WTC11 (cell line): ENCODE data around the gene OBSL1. TPM values are rescaled to one million over a fixed set of nuclear protein-coding genes. Genes with fewer than 3 reads are reported as not detected.

Experiments used
- ATAC-seq: fragments of 200-7000 bp; cut with Tn5 transposase; 2 replicates; pipeline ENCODE4 v1.10.0; 2021; ENCODE audit warnings: mild to moderate bottlenecking, moderate library complexity
- CTCF ChIA-PET: fragments of 300-600 bp; sonication (Branson Sonifier 250); formaldehyde crosslinking; loops from one replicate; lab custom pipeline; 2021; ENCODE audit warnings: antibody characterized with exemption; lab: Charles Lee
- POLR2A ChIA-PET: fragments of 350-600 bp; sonication (Branson Sonifier 250); formaldehyde crosslinking; loops from one replicate; lab custom pipeline; 2021; ENCODE audit warnings: antibody characterized with exemption; lab: Charles Lee
- DNase-seq: peaks from one replicate; pipeline ENCODE4 v3.0.0; 2021; ENCODE audit warnings: low spot score
- H3K27ac Mint-ChIP-seq: 2 replicates; pipeline ENCODE4 v1.8.0; 2021; ENCODE audit warnings: mixed read lengths
- H3K27me3 Mint-ChIP-seq: 2 replicates; pipeline ENCODE4 v1.8.0; 2021; ENCODE audit warnings: low read depth, mild to moderate bottlenecking, moderate library complexity, mixed read lengths
- H3K36me3 Mint-ChIP-seq: 2 replicates; pipeline ENCODE4 v1.8.0; 2021; ENCODE audit warnings: mixed read lengths
- H3K4me1 Mint-ChIP-seq: 2 replicates; pipeline ENCODE4 v1.8.0; 2022; ENCODE audit warnings: mixed read lengths
- H3K4me3 Mint-ChIP-seq: 2 replicates; pipeline ENCODE4 v1.8.0; 2021; ENCODE audit warnings: mild to moderate bottlenecking, moderate library complexity, mixed read lengths
- H3K9me3 Mint-ChIP-seq: 2 replicates; pipeline ENCODE4 v1.8.0; 2021; ENCODE audit warnings: mixed read lengths
- E2F1 ChIP-seq: sonication (generic); formaldehyde crosslinking; IDR thresholded peaks from 2 replicates; pipeline ENCODE4 v1.8.0; 2022; ENCODE audit warnings: mild to moderate bottlenecking, missing genetic modification reagents
- E2F5 ChIP-seq: sonication (generic); formaldehyde crosslinking; IDR thresholded peaks from 2 replicates; pipeline ENCODE4 v1.8.1; 2022; ENCODE audit warnings: mild to moderate bottlenecking, moderate library complexity, missing genetic modification reagents
- ERG ChIP-seq: fragments of 250-450 bp; sonication (Bioruptor Pico); IDR thresholded peaks from 2 replicates; pipeline ENCODE4 v1.8.0; 2021; ENCODE audit warnings: mild to moderate bottlenecking
- ETV6 ChIP-seq: sonication (generic); formaldehyde crosslinking; IDR thresholded peaks from 2 replicates; pipeline ENCODE4 v1.8.1; 2022; ENCODE audit warnings: mild to moderate bottlenecking, missing genetic modification reagents
- FOXJ3 ChIP-seq: sonication (generic); formaldehyde crosslinking; IDR thresholded peaks from 2 replicates; pipeline ENCODE4 v1.9.0; 2021; ENCODE audit warnings: missing genetic modification reagents, mild to moderate bottlenecking, borderline replicate concordance
- FOXK1 ChIP-seq: sonication (generic); formaldehyde crosslinking; IDR thresholded peaks from 2 replicates; pipeline ENCODE4 v1.8.0; 2022; ENCODE audit warnings: mild to moderate bottlenecking, moderate library complexity, missing genetic modification reagents
- FOXP1 ChIP-seq: sonication (generic); formaldehyde crosslinking; IDR thresholded peaks from 2 replicates; pipeline ENCODE4 v1.8.0; 2022; ENCODE audit warnings: missing genetic modification reagents, mild to moderate bottlenecking, moderate library complexity, borderline replicate concordance
- GTF2I ChIP-seq: fragments of 250-450 bp; sonication (Bioruptor Pico); conservative IDR thresholded peaks from 2 replicates; pipeline ENCODE4 v1.4.0; 2021; ENCODE audit warnings: mild to moderate bottlenecking
- IRF1 ChIP-seq: sonication (generic); formaldehyde crosslinking; IDR thresholded peaks from 2 replicates; pipeline ENCODE4 v1.8.0; 2023; ENCODE audit warnings: missing genetic modification reagents
- JUN ChIP-seq: sonication (generic); formaldehyde crosslinking; IDR thresholded peaks from 2 replicates; pipeline ENCODE4 v1.8.0; 2023; ENCODE audit warnings: mild to moderate bottlenecking, missing genetic modification reagents
- OVOL2 ChIP-seq: fragments of 250-450 bp; sonication (Bioruptor Pico); IDR thresholded peaks from 2 replicates; pipeline ENCODE4 v1.9.0; 2021; ENCODE audit warnings: mild to moderate bottlenecking, borderline replicate concordance
- RELA ChIP-seq: sonication (generic); formaldehyde crosslinking; IDR thresholded peaks from 2 replicates; pipeline ENCODE4 v1.8.1; 2022; ENCODE audit warnings: missing genetic modification reagents, mild to moderate bottlenecking, borderline replicate concordance
- TCF7 ChIP-seq: sonication (generic); formaldehyde crosslinking; IDR thresholded peaks from 2 replicates; pipeline ENCODE4 v1.8.0; 2022; ENCODE audit warnings: mild to moderate bottlenecking, low read depth, missing genetic modification reagents, moderate library complexity
- TEAD4 ChIP-seq: sonication (generic); formaldehyde crosslinking; IDR thresholded peaks from 2 replicates; pipeline ENCODE4 v1.8.0; 2022; ENCODE audit warnings: mild to moderate bottlenecking, missing genetic modification reagents
- TP53 ChIP-seq: sonication (generic); formaldehyde crosslinking; IDR thresholded peaks from 2 replicates; pipeline ENCODE4 v1.8.1; 2023; ENCODE audit warnings: mild to moderate bottlenecking, missing genetic modification reagents
- ZNF138 ChIP-seq: sonication (generic); formaldehyde crosslinking; conservative IDR thresholded peaks from 2 replicates; pipeline ENCODE4 v1.8.1; 2022; ENCODE audit warnings: mild to moderate bottlenecking, moderate library complexity, missing genetic modification reagents
- ZNF396 ChIP-seq: fragments of 250-450 bp; sonication (Bioruptor Pico); IDR thresholded peaks from 2 replicates; pipeline ENCODE4 v1.8.0; 2021; ENCODE audit warnings: mild to moderate bottlenecking, moderate library complexity, borderline replicate concordance
- ZNF423 ChIP-seq: fragments of 250-450 bp; sonication (Bioruptor Pico); IDR thresholded peaks from 2 replicates; pipeline ENCODE4 v2.1.2; 2022; ENCODE audit warnings: mild to moderate bottlenecking, moderate library complexity
- ZNF671 ChIP-seq: fragments of 250-450 bp; sonication (Bioruptor Pico); IDR thresholded peaks from 2 replicates; pipeline ENCODE4 v1.8.0; 2021; ENCODE audit warnings: mild to moderate bottlenecking
- total RNA-seq: library from RNA; stranded (reverse); gene quantifications from 3 replicates; pipeline ENCODE4 v1.2.3, GENCODE V29; 2021
- TF ChIP-seq, protein P1 (sequence below): sonication (generic); formaldehyde crosslinking; IDR thresholded peaks from 2 replicates; pipeline ENCODE4 v1.8.0; 2022; ENCODE audit warnings: mild to moderate bottlenecking, missing genetic modification reagents
- TF ChIP-seq, protein P2 (sequence below): sonication (generic); formaldehyde crosslinking; IDR thresholded peaks from 2 replicates; pipeline ENCODE4 v1.8.1; 2023; ENCODE audit warnings: mild to moderate bottlenecking, moderate library complexity, missing genetic modification reagents
- TF ChIP-seq, protein P3 (sequence below): sonication (generic); formaldehyde crosslinking; IDR thresholded peaks from 2 replicates; pipeline ENCODE4 v1.8.0; 2022; ENCODE audit warnings: mild to moderate bottlenecking, missing genetic modification reagents
- TF ChIP-seq, protein P4 (sequence below): sonication (generic); formaldehyde crosslinking; IDR thresholded peaks from 2 replicates; pipeline ENCODE4 v1.8.1; 2023; ENCODE audit warnings: mild to moderate bottlenecking, missing genetic modification reagents, moderate library complexity

Gene OBSL1
- total RNA-seq, 1 experiment from 2014 or later = 159 TPM

DNA sequence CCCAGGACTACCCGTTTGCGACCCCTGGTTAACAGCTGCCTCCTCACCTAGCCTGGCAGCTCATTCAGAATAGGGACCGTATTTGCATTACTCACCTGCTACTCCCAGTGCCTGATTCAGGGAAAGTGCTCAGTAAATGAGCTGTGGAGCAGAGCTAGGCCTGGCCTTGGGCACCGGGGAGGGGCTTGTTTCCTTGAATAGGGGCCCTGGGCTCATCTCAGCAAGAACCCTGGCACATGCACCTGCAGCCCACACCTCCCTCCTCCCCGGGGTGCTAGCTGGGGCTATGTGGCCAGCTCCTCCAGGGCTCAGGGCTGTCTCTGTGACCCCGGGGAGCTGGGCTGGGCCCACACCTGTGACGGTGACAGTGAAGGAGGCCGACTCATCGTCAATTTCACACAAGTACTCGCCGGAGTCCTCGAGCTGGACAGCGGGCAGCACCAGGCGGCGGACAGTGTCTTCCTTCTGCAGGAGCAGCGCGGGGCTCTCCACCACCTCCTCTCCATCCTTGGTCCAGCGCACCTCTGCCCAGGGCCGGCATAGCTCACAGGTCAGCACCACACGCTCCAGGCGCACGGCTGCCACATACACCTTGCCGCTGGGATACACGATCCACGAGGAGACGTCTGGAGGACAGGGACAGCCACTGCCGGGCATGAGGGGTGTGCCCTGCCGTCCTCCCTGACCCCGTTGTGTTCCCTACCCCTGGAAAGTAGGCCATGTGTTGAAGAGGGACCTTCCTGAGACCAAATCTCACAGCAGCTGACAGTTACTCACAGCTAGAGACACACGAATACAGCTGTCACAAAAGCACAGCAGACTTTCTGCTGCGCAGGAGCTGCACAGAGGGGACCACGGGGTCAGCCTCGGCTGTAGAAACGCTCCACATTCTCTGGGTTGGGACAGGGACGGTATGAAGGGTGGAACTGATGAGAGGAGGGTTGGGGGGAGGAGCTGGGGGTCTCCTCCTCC is 9.0 kb downstream of the OBSL1 start:
- TF ChIP-seq ZNF396 (CRISPR knock-in tag) (no peak), E2F1 (CRISPR knock-in tag) (no peak), TP53 (no peak), OVOL2 (CRISPR knock-in tag) (no peak), ETV6 (CRISPR knock-in tag) (0 out of 2 replicates have a peak, but pooled peaks have one; percentile 39)
- TF ChIP-seq, protein P1, sequence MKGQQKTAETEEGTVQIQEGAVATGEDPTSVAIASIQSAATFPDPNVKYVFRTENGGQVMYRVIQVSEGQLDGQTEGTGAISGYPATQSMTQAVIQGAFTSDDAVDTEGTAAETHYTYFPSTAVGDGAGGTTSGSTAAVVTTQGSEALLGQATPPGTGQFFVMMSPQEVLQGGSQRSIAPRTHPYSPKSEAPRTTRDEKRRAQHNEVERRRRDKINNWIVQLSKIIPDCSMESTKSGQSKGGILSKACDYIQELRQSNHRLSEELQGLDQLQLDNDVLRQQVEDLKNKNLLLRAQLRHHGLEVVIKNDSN = 0 out of 2 replicates have a peak, but pooled peaks have one; percentile 20
- Mint-ChIP-seq H3K27ac (peak overlapping the region; percentile 86), H3K4me3 (no peak overlapping the region; the same call in 1 of the 2 replicates), H3K27me3 (peaks cover 2% of the 10 kb centered on the region; the same call in 1 of the 2 replicates), H3K36me3 (peaks cover 43% of the 10 kb centered on the region), H3K9me3 (no peaks in the 10 kb centered on the region), H3K4me1 (peaks cover 72% of the 10 kb centered on the region)
- POLR2A ChIA-PET = interaction anchor here (0.9 to 3.6 kb wide), 6 partner anchors 9 to 35 kb away, joined by 3 to 29 read pairs (median 10); partner anchors contain the start of genes CHPF, INHA, OBSL1 and STK11IP
- CTCF ChIA-PET = interaction anchor here (1.1 to 7.2 kb wide), 15 partner anchors 10 to 174 kb away, joined by 3 to 86 read pairs (median 16); partner anchors contain the start of genes CHPF, DNPEP, INHA and OBSL1
- ATAC-seq (peak; percentile 10), DNase-seq (no peak)

GRCh38 chr2:219561179-219562048 is 9.9 kb downstream of the OBSL1 start:
- Mint-ChIP-seq H3K27me3 (peaks cover 2% of the 10 kb centered on the region; the same call in 1 of the 2 replicates), H3K4me1 (peaks cover 66% of the 10 kb centered on the region), H3K4me3 (peak overlapping the region; percentile 22; the same call in 1 of the 2 replicates), H3K36me3 (peaks cover 35% of the 10 kb centered on the region), H3K9me3 (no peaks in the 10 kb centered on the region), H3K27ac (peak overlapping the region; percentile 86)
- ChIA-PET POLR2A (interaction anchor here (0.9 to 3.6 kb wide), 8 partner anchors 9 to 124 kb away, joined by 3 to 29 read pairs (median 3); partner anchors contain the start of genes CHPF, INHA, OBSL1 and STK11IP), CTCF (interaction anchor here (0.6 to 7.2 kb wide), 37 partner anchors 9 to 532 kb away, joined by 3 to 86 read pairs (median 7); partner anchors contain the start of genes CHPF, DNPEP, GMPPA and INHA)
- TF ChIP-seq FOXP1 (CRISPR knock-in tag) (no peak), ZNF396 (CRISPR knock-in tag) (no peak), JUN (no peak), GTF2I (CRISPR knock-in tag) (no peak), ERG (CRISPR knock-in tag) (no peak), RELA (CRISPR knock-in tag) (no peak), ZNF138 (no peak), TEAD4 (0 out of 2 replicates have a peak, but pooled peaks have one; percentile 12), ZNF671 (CRISPR knock-in tag) (no peak), FOXK1 (0 out of 2 replicates have a peak, but pooled peaks have one; percentile 18), E2F5 (no peak), TCF7 (CRISPR knock-in tag) (no peak), IRF1 (CRISPR knock-in tag) (no peak), ZNF423 (no peak), FOXJ3 (no peak)
- TF ChIP-seq, protein P2, sequence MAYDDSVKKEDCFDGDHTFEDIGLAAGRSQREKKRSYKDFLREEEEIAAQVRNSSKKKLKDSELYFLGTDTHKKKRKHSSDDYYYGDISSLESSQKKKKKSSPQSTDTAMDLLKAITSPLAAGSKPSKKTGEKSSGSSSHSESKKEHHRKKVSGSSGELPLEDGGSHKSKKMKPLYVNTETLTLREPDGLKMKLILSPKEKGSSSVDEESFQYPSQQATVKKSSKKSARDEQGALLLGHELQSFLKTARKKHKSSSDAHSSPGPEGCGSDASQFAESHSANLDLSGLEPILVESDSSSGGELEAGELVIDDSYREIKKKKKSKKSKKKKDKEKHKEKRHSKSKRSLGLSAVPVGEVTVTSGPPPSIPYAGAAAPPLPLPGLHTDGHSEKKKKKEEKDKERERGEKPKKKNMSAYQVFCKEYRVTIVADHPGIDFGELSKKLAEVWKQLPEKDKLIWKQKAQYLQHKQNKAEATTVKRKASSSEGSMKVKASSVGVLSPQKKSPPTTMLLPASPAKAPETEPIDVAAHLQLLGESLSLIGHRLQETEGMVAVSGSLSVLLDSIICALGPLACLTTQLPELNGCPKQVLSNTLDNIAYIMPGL (CRISPR knock-in tag) = no peak
- TF ChIP-seq, protein P3, sequence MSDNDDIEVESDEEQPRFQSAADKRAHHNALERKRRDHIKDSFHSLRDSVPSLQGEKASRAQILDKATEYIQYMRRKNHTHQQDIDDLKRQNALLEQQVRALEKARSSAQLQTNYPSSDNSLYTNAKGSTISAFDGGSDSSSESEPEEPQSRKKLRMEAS (CRISPR knock-in tag) = no peak
- TF ChIP-seq, protein P4, sequence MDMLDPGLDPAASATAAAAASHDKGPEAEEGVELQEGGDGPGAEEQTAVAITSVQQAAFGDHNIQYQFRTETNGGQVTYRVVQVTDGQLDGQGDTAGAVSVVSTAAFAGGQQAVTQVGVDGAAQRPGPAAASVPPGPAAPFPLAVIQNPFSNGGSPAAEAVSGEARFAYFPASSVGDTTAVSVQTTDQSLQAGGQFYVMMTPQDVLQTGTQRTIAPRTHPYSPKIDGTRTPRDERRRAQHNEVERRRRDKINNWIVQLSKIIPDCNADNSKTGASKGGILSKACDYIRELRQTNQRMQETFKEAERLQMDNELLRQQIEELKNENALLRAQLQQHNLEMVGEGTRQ = no peak
- ATAC-seq (peak; percentile 32), DNase-seq (no peak)
